A673 (cell line): Measurements from ENCODE around the gene INPP4A. TPM values are rescaled to one million over a fixed set of nuclear protein-coding genes. Genes with fewer than 3 reads are reported as not detected.

Experiments used
- BruUV-seq: library from RNA; stranded (reverse); fragments of 400-500 nt; replicated peaks from 2 replicates; lab custom pipeline; 2021; lab: Mats Ljungman, UMichigan
- CTCF ChIA-PET: fragments of 300-600 bp; sonication (Branson Sonifier 250); formaldehyde crosslinking; loops from one replicate; lab custom pipeline; 2022; ENCODE audit warnings: antibody characterized with exemption; lab: Charles Lee
- POLR2A ChIA-PET: fragments of 300-600 bp; sonication (Branson Sonifier 250); formaldehyde crosslinking; loops from one replicate; lab custom pipeline; 2022; ENCODE audit warnings: antibody characterized with exemption; ENCODE audit not compliant: low non-redundant PET; lab: Charles Lee
- DNase-seq: peaks from one replicate; pipeline ENCODE4 v3.0.0-alpha.2; 2015; ENCODE audit warnings: low spot score
- H3K27ac ChIP-seq: fragments of 200-600 bp; sonication (generic); 2 replicates; pipeline ENCODE4 v1.5.1; 2016; ENCODE audit warnings: mixed run types, low read depth, mild to moderate bottlenecking, mixed read lengths, antibody characterized with exemption, low read length; ENCODE audit not compliant: poor library complexity, severe bottlenecking
- H3K27me3 ChIP-seq: fragments of 200-600 bp; sonication (generic); replicated peaks from 2 replicates; pipeline ENCODE4 v1.6.1; 2017; ENCODE audit warnings: mixed run types, low read depth, mild to moderate bottlenecking, mixed read lengths, antibody characterized with exemption, low read length; ENCODE audit not compliant: insufficient read depth, poor library complexity
- H3K36me3 ChIP-seq: fragments of 200-600 bp; sonication (generic); 2 replicates; pipeline ENCODE4 v1.6.1; 2016; ENCODE audit warnings: mixed run types, mild to moderate bottlenecking, mixed read lengths, antibody characterized with exemption, low read length; ENCODE audit not compliant: insufficient read depth, poor library complexity, severe bottlenecking
- H3K4me1 ChIP-seq: fragments of 200-600 bp; sonication (generic); 2 replicates; pipeline ENCODE4 v1.6.1; 2017; ENCODE audit warnings: mixed run types, mild to moderate bottlenecking, mixed read lengths, antibody characterized with exemption, low read length; ENCODE audit not compliant: insufficient read depth, poor library complexity, severe bottlenecking
- H3K4me3 ChIP-seq: fragments of 200-600 bp; sonication (generic); 2 replicates; pipeline ENCODE4 v1.5.1; 2016; ENCODE audit warnings: low read depth, mixed run types, mild to moderate bottlenecking, mixed read lengths, low read length; ENCODE audit not compliant: poor library complexity, severe bottlenecking
- H3K9me3 ChIP-seq: fragments of 200-600 bp; sonication (generic); 2 replicates; pipeline ENCODE4 v1.6.1; 2016; ENCODE audit warnings: mixed run types, low read depth, mild to moderate bottlenecking, mixed read lengths, antibody characterized with exemption, low read length; ENCODE audit not compliant: poor library complexity, severe bottlenecking
- EZH2 ChIP-seq: fragments of 200-600 bp; sonication (generic); IDR thresholded peaks from 2 replicates; pipeline ENCODE4 v1.6.1; 2017; ENCODE audit warnings: borderline replicate concordance, low read depth, mild to moderate bottlenecking, mixed read lengths, antibody characterized with exemption, low read length; ENCODE audit not compliant: poor library complexity, severe bottlenecking
- intact Hi-C: fragments of 100-400 bp; cut with micrococcal nuclease; formaldehyde crosslinking; loops from one replicate; pipeline ENCODE4 v1.10.0; 2022; ENCODE audit not compliant: unreplicated experiment
- total RNA-seq: library from RNA; stranded (reverse); gene quantifications from 2 replicates; pipeline ENCODE4 v1.2.3, GENCODE V29; 2021
- TF ChIP-seq, protein P1 (sequence below): fragments of 300-800, 200-600 bp; sonication (generic); conservative IDR thresholded peaks from 2 replicates; pipeline ENCODE4 v1.5.1; 2017; ENCODE audit warnings: low read depth, mild to moderate bottlenecking, antibody characterized with exemption, low read length, moderate library complexity, mixed read lengths

The INPP4A gene
- total RNA-seq, 1 experiment from 2014 or later: 33.5 TPM

DNA sequence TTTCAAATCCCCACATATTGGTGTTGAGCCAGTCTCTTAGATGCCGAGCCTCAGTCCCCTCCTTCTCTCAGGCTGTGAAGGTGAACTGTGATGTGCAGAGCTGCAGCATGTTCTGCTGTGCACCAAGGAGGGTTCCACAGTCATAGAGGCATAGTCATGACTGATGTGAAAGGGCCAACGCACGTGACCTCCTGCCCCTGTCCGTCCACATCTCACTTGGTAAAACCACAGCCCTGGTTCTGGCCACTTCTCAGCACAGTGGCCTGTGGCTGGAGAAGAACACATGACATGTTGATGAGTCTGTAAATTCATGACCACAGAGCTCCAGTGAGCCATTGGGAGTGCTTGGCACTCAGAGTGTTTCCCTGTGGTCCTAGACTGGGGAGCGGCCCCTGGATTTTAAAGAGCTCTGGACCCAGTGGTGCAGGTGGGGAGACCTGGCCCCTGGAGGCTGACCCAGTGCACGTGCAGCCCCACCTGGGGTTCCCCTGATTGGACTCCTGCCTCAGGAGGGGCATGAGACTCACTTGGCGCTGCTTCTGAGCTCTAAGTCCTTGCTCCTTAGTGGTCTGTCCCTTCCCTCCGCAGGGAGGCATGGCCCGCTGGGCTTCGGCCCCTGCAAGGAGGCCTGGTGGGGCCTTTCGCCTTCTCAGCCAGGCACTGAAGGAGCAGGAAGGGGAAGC is 25.3 kb downstream of the INPP4A start:
- BruUV-seq: no TSS peak
- POLR2A ChIA-PET: no interaction called here

DNA sequence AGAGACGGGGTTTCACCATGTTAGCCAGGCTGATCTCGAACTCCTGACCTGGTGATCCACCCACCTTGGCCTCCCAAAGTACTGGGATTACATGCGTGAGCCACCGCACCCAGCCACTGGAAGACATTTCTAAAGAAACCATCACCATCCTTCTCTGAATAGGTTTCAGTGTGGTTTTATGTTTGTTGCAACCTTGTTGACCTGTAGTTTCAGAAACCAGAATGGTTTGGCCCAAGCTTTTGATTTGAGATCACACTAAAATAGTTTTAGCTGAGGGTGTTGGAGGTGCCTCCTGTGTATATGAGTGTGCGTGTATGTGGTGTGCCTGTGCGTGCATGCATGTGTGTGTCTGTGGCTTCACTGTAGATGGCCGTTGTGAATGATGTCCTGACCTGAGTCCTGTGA is 26.2 kb downstream of the INPP4A start:
- Histone ChIP-seq H3K27ac (no peak overlapping the region), H3K4me3 (no peak overlapping the region), H3K27me3 (no peaks in the 10 kb centered on the region), H3K9me3 (no peaks in the 10 kb centered on the region), H3K4me1 (peaks cover 28% of the 10 kb centered on the region), H3K36me3 (no peaks in the 10 kb centered on the region)
- intact Hi-C loops: no loop called here
- ChIA-PET CTCF (no interaction called here), POLR2A (no interaction called here)
- DNase-seq: no peak
- TF ChIP-seq, protein P1, sequence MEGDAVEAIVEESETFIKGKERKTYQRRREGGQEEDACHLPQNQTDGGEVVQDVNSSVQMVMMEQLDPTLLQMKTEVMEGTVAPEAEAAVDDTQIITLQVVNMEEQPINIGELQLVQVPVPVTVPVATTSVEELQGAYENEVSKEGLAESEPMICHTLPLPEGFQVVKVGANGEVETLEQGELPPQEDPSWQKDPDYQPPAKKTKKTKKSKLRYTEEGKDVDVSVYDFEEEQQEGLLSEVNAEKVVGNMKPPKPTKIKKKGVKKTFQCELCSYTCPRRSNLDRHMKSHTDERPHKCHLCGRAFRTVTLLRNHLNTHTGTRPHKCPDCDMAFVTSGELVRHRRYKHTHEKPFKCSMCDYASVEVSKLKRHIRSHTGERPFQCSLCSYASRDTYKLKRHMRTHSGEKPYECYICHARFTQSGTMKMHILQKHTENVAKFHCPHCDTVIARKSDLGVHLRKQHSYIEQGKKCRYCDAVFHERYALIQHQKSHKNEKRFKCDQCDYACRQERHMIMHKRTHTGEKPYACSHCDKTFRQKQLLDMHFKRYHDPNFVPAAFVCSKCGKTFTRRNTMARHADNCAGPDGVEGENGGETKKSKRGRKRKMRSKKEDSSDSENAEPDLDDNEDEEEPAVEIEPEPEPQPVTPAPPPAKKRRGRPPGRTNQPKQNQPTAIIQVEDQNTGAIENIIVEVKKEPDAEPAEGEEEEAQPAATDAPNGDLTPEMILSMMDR: no peak
- TF ChIP-seq EZH2: no peak
- BruUV-seq: no TSS peak

More for the DNA sequence above, 25.3 kb downstream of the INPP4A start:
- intact Hi-C loops: no loop called here
- Histone ChIP-seq H3K36me3 (no peaks in the 10 kb centered on the region), H3K4me3 (no peak overlapping the region), H3K4me1 (peaks cover 28% of the 10 kb centered on the region), H3K27ac (no peak overlapping the region), H3K27me3 (no peaks in the 10 kb centered on the region), H3K9me3 (no peaks in the 10 kb centered on the region)
- CTCF ChIA-PET: no interaction called here
- TF ChIP-seq, protein P1: no peak
- no peak for TF ChIP-seq EZH2
- no peak for DNase-seq

DNA sequence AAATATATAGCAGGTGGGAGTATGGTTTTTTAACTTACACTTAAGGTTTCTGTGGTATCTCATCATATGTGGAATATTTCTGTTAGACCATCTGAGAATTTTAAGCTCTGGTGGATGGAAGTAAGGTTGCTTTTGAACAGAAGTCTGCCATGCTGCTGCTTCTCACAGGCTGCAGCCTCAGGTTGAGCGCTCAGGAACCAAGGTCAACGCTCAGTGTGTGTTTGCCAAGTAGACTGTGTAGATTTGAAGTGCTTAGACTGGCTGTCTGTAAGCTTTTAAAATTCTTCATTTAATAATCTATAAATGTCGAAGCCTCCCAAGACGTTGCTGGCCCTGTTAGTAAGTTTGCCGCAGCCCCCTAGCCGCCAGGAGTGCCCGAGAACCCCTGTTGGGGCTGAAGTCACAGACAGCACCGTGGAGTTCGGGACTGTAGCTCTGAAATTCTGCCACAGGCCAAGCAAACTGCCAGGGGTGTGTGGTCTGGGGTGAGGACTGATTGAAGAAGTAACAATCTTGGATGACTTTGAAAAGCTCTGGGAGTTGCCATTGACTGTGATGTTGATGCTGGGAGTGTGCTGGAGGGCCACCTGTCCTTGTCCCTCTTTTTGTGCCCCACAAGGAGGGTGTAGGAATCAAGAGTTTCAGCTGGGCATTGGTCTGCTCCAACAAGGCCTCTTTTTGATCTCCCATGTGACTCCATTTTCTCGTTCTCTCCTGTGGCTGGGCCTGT is 26.9 kb downstream of the INPP4A start:
- no TSS peak for BruUV-seq
- no peak for DNase-seq
- Histone ChIP-seq H3K27me3 (no peaks in the 10 kb centered on the region), H3K9me3 (no peaks in the 10 kb centered on the region), H3K4me3 (no peak overlapping the region), H3K4me1 (peaks cover 28% of the 10 kb centered on the region), H3K27ac (no peak overlapping the region), H3K36me3 (no peaks in the 10 kb centered on the region)
- TF ChIP-seq, protein P1: no peak
- TF ChIP-seq EZH2: no peak
- ChIA-PET CTCF (no interaction called here), POLR2A (interaction anchor here (0.6 kb wide), 1 partner anchor 28 kb away, joined by 3 read pairs; no protein-coding TSS in a partner anchor)
- intact Hi-C loops: no loop called here
